NCI-H524 treated with DMSO at 0.1 percent for 48 hours (cell line): ENCODE data around the gene GPR148.

Experiments used
- DNase-seq: peaks from one replicate; lab custom pipeline; 2025; lab: John Stamatoyannopoulos, UW

GPR148 gene

DNA sequence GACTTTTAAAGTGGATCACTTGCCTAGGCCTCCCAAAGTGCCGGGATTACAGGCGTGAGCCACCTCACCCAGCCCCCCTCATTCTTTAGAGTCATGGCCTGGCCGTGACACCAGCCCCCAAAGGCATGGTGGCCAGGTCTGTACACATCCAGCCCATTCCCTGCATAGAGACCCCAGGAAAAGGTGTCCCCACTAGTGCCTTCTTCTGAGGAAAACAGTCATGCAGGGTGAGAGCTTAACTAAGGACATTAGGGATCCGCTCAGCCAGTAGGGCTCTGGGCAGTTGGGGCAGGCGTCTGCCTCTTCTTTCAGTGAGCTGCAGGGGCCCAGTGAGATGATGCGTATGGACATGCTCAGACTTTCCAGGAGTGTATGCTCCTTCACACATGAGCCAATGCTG is 20.8 kb downstream of the GPR148 start:
- DNase-seq = no peak

DNA sequence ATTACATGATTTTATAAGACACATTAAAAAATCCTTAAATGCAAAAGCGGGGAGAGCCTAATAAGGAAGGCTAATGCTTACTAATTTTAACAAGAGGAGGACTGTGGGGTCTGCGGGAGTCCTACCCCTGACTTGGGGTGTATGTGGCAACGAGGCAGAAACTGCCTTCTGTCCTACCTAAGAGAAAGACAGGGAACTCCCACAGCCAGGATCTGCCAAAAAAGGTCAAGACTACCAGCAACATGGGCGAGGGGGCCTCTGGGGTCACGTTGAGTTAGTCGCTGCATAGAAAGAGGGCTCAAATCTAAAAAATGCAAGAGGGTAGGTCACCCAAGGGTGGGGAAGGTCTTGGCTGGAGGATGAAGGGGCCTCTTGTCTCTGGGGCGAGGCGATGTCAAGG is 25.9 kb downstream of the GPR148 start:
- DNase-seq = no peak

DNA sequence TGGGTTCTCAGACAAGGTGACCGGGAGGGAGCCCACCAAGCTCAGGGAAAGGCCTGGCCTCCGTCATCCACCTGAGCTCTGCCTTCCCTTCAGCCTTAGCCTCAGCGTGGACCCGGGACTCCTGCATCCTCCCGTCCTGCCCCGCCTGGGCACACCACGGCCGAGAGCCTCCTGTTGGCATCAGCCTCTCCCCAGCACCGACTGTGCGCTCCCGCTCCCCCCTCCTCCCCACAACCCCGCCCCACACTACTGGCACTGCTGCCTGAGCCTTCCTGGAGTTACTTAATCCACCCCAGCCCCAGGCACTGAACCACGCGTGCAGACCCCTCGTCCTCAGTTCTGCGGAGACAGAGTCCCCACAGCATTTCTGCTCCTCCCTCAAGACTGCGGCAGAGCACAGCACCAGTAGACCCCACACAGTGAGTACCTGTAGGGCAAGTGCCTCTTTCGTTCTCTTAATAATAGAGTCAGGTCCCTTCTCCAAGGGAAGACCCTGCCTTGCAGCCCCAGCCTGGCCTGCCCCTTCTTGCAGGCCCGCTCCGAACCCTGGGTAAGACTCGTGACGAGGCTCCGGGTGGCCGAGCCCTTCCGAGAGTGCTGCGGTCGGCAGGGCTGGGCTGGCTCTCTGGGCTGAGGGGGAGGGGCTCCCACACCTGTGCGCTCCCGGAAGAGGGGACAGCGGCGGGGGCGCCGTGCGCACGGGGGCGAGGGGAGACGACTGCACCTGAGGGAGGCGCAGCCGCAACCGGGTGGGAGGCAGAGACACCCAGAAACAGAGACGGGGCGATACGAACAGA is 26.6 kb downstream of the GPR148 start, which contains the start of gene AMER3:
AMER3 (plus strand) TSS at position 285 of the 797 bp plus-strand sequence. CDS start 6,533 bp downstream, outside the sequence.
- DNase-seq = no peak

DNA sequence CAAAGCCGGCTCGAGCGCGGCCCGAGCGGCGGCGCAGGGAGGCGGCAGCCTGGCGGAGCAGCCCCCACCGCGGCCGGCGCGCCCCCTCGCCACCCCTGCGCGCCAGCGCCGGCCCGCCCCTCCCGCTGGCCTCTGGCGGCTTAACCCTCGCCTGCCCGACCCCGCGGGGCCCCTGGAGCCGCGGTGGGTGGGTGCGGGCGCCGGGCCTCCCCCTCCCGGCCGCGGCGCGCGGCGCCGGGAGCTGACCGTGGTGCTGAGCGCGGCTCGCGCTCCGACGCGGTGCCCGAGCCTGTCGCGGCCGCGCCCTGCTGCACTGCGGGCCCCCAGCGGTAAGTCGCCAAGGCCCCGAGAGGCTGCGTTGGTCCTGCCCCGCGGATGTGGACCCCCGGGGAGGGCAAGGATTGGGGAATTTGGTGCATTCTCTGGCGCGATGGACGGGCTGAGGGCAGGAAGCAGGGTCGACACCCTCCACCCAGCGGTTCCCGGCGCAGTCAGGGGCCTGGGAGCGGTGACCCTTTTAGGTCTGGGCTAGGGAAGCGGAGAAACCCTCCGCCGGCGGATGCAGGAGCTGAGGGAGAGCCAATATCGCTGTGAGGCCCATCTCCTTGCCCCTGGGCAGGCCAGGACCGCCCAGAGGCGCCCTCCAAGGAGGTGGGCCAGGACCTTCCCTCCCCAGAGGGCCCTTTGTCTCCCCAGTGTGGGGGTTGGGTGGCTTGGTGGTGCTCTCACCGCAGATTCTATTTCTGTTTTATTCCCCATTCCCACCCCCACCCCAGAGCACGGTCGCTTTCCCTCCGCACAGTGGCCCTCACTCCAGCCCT is 27.4 kb downstream of the GPR148 start:
- no peak for DNase-seq

DNA sequence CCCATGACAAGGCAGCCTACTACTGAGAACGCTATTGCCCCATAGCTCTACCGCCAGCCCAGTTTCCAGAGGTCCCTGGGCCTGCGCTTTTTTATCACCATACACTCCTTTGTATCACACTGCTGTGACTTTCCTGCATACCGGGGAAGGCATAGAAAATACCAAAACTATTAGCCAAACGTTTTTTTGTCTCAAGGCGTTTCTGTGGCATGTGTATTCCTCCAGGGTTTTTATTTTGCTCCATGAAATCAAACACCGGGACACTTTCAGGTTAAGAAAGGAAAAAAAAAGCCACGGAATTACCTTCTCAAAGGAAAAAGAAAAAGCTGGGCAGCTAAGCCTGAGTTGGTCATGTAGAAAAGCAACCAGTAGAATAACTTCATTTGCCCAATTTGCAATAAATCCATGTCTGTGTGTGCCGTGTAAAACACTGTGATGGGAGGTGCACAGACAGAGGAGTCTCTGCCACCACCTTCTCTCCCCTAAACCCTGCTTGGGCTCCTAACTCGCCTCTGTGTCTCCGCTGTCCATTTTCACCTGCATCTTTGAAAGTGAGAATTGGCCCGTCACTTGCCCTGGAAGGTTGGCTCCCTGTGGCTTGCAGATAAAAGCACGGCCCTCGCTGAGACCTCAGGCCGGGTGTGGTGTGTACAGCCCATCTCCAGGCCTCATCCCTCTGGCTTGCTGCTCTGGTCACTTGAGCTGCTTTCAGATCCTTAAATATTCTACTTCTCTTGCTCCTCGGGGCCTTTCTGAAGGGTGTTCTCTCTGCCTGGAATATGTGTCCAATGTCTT is 28.2 kb downstream of the GPR148 start:
- DNase-seq = no peak

DNA sequence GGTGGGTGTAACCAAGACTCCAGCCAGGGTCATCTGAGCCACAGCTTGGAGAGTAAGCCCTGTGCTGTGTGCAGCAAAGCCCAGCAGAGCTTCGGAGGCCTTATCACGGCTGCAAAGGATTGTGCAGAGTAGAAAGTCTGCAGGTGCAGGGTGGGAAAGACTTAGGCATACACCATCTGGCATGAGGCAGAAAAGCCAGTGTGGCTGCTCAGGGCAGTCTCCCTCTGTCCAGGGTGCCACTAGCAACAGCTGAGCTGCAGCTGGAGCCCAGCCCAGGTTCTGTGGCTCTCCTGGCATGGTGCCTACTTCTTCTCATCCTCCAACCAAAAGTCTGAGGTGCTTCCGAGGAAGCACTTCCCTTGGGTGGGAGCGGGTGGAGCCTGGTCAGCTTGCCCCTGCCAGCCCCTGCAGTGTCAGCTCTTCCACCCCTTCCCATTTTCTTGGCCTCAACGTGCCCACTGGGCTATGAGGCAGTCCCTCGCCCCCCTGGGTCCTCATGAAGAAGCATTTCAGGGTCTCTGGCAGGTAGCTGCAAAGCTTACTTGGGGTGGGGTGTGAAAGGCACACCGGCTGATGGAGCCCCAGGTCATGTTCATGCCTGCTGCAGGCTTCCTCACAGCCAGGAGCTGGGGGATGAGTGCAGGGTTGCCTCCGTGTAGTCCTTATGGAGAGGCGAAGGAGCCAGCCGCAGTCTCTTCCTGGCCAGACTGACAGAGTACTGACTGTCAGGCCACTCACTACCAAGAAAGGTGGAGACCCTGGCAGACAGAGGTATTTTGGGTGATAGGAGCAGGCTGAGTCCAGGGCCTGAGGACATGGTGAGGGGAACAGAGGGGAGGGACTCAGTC is 31.3 kb downstream of the GPR148 start:
- DNase-seq = peak; percentile 81

DNA sequence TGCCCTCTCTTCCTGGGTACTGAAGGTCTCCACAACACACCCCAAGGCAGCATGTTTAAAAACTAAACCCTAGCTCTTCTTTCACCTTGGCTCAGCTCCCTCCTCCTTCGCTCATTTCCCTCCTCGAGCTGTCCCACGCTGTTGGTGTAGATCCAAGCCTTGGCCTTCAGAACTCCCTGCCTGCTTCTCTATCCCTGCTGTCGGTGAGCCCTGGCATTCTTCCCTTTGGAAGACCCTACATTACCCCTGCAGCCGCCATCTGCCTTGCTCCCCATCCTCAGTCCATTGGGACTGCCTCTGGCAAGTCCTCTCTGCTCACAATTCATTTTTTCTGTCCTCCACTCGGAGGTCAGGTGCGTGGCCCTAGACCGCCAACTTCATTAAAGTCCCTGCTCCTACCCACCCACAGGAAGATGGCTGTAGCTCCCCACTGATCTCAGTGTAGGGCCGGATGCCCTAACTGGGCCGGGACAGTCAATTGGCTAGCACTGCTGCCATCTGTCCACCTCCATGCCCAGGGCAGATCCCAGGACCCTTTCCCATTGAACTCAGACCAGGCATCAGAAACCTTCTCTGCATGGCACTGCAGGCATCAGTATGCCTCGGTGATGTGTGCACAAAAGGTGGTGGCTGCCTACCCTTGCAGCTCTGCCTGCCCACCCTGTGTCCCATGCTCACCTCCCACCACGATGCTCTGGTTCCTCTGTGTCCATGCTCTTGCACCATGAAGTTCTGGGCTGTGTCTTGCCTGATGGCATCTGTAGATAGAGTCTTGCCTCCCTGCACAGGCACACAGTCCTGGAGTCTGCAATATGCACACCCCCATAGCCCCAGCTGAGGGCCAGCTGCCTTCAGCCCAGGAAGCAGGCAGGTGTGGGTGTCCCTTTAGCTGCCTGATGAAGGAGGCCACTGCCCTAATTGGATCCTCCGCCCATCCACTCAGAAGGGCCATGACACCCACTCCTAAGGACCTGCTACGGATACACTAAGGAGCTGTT is 32.2 kb downstream of the GPR148 start:
- DNase-seq = no peak

DNA sequence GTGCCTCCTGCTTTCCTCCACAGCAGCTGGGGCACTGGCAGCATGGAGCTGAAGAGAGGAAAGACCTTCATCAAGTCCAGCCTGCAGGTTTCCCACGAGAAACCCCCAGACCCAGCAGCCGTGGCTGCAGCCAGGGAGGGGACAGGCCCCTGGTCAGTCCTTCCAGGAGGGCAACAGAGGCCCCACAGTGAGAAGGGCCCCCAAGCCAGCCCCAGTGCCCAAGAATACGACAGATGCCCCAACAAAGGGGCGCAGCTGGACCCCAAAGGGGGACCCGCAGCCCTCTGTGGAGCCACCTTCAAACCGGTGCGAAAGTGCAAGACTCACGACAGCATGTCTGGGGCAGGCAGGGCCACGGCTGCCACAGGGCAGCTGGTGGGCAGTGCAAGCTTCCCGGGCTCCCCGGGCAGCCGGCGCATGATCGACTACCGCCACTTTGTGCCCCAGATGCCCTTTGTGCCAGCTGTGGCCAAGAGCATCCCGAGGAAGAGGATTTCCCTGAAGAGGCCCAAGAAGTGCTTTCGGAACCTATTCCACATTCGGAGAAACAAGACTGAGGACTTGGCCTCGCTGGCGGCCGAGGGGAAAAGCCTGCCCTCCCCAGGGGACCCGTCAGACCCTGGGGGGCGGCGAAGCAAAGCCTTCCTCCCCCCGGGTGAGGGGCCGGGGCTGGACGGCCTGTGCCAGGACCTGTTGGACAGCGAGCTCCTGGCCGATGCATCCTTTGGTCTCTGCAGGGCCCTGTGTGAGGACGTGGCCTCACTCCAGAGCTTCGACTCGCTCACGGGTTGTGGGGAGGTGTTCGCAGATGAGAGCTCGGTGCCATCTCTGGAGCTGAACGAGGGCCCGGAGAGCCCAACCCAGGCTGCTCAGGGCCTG is 33.4 kb downstream of the GPR148 start:
- no peak for DNase-seq

DNA sequence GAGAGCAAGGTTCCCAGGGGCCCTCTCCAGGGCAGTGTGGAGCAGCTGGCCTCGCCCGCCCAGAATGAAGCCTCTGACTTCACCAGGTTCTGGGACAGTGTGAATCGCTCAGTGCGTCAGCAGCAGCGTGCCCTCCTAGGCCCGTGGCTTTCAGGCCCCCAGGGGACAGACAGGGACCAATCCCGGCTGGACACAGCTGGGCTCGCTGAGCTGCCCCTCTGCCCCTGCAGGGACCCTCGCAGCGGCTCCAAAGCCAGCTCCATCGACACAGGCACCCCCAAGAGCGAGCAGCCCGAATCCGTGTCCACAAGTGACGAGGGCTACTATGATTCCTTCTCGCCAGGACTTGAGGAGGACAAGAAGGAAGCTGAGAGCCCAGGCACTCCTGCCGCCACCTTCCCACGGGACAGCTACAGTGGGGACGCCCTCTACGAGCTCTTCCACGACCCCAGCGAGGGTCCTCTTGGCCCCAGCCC is 34.1 kb downstream of the GPR148 start:
- DNase-seq = no peak

DNA sequence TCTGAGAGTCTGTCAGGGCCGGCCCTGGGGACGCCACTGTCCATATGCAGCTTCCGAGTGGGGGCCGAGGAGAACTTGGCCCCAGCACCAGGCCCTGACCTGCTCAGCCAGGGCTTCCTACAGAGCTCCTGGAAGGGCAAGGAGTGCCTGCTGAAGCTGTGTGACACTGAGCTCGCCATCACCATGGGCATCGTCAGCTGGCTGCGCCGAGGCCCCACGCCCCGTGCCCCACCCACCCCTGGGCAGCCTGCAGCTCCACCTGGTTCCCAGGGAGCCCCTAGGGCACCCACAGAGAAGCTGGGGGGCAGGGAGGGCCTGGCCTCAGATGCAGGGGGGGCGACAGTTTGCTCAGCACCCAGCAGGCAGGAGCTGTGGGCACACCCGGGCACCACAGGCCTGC is 34.5 kb downstream of the GPR148 start:
- no peak for DNase-seq

DNA sequence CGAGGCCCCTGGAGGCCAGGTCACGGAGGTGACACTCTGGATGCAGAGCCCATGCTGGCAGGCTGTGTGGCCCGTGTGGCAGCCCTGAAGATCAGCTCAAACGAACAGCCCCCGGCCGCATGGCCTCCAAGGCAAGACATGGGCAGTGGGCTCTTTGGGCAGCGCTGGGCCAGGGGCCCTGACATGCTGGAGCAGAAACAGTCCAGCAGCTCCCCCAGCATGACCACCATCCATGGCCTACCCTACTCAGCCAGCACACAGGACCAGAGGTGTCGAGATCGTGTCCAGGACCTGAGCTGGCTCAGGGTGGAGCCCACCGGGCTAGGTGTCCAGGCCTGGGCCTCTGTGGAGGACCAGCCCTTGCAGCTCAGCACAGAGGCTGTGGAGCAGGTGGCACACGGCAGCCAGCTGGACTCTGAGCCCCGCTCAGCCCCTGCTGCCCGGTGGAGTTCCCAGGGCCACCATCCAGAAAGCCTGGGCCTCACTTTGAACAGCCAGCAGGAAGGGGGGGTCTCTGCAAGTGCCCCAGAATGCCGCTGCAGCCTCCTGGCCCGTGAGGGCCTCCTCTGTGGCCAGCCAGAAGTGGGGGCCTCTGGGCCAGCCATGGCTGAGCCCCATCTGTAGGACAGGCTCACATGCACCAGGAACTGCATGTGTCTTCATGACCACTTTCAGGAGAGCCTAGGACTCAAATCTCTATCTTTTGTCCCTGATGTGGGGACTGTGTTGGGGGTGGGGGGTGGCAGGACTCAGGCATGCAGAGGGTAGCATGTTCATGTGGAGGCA is 35.4 kb downstream of the GPR148 start:
- no peak for DNase-seq

DNA sequence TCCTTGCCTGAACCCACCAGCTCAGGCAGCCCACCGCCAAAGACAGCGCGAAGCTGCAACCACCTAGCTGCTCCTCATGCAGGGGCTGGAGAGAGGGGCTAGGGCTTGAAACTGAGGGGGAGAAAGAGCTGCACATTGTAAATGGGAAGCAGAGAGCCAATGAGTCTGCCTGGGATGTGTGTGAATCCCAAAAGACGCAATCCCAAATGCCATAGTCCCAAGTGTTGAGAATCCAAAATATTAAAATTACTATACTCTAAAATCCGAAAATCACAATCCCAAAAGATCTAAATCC is 35.9 kb downstream of the GPR148 start:
- no peak for DNase-seq

DNA sequence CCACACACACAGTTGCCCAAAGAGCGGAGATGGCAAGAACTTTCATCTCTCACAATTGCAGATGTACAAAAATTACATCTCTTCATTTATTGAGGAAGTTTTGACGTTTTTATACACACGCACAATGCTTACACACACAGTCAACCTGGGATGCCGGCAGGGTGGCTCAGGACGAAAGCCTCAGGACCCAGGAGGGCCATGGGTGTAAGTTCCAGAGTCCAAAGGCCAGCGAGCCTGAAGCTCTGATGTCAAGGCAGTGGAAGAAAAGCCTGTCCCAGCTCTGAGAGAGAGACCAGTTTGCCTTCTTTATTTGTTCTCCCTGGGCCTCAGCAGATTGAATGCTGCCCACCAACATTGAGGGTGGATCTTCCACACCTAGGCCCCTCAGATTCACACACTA is 36.6 kb downstream of the GPR148 start:
- DNase-seq = no peak

DNA sequence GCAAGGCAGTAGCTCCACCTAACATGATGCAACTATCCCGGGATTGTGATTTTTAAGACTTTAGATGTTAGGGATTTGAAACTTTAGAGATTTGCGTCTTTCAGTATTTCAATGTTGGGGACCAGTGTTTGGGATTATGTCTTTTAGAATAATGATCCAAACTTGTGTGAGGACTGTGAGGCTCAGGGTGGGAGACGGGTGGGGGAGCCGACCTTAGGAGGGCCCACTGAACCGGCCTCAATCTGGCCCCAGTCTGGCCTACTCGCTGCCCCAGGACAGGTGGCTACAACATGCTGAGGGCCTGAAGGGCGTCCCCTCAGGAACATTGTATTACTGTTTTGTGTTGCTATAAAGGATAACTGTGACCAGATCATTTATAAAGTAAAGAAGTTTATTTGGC is 37.2 kb downstream of the GPR148 start:
- DNase-seq = no peak

DNA sequence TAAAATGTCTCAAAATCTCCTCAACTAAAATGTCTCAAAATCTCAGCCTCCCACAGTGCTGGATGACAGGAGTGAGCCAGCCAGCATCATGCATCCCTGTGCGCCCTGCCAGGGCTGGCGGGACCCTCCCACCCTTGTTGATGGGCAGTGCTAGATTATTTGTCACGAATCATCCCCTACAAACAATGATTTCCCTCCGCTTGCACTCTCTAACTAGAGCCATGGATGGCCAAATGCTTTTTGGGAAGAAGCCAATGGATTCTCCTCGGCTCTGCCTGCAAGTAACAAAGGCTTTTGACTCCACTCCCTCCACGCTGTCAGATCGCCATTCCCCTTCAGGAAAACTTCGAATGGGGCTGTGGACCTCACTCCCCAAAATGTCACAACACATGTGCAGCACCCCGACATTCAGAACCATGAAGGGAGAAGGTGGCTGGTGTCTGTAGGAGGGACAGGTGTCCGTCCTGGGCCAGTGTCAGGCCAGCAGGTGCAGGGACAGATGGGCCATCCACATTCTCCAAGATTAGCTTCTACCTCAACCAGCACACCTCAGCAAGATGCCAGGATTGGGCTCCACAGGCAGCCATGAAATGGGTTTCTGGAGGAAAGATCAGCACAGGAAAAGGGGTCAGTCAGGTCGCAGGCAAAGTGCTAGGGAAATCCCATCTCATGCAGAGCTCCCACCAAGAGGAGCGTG is 38.0 kb downstream of the GPR148 start:
- no peak for DNase-seq

DNA sequence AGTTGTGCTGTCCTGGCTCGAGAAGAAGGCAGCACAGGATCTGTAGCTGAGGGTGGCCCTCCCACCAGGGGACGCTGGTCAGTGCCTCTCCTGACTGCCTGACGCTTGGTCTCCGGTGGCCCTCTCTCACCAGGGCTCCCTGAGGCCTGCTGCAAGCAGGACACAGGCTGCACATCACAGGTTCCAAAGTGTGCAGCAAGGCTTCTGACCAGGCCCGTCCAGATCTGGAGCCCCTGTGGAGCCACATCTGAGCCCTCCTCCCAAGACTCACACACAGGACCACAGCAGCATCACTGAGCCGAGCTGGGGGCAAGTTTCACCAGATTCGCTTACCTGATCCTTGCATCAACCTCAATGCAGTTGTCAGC is 38.5 kb downstream of the GPR148 start:
- no peak for DNase-seq

DNA sequence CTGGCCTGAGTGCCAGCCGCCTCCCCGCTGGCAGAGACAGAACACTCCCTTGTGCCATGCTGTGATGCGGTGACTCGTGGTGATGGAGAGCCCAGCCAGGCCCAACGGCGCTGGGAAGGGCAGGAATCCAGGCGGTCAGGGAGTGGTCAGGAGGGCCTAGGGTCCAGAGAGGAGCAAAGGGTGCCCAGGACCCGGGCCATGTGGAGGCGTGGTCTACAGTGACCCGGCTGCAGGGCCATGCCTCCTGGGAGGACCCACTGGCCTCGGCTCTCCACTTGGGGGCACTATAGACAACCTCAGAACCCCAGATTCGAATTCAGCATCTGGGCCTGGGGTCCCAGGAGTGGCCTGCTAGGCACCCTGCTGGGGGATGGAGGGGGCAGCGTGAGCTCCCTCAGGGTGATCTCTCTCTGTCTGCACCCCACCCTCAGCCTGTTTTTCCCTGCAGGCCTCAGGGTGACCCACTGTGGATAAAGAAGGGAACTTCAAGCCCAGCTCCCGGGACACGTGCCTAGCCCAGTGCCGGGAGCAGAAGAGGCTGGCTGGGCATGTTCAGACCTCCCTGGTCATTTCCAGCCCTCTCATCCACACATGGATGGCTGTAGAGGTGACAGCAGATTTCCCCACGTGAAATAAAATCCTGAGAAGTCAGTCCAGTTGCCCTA is 39.5 kb downstream of the GPR148 start:
- no peak for DNase-seq
